NCI-H128 (cell line): ENCODE measurements around the gene ZNF385B.

Experiments
- DNase-seq: peaks from one replicate; lab custom pipeline; 2025; ENCODE audit not compliant: unreplicated experiment; lab: John Stamatoyannopoulos, UW

The ZNF385B gene

GRCh38 chr2:179422037-179422643 lies 439.3 kb downstream of the ZNF385B start:
- no peak for DNase-seq

DNA sequence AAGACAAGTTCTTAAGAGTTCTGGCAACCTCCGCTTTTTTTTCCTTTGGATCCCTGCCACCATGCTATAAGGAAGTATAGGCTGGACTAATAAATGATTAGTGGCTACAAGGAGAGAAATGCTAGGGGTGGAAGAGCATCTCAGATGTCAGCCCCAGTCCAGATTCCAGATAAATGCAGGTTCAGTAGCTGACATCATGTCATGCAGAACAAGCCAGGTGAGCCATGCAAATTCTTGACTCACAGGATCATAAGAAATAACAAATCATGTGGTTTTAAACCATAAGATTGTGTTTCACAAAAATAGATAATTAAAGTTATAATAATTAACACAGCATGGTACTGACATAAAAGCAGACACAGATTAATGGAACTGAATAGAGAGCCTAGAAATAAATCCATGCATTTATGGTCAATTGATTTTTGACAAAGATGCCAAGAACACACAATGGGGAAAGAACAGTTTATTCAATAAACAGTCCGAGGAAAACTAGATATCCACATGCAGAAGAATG lies 443.9 kb downstream of the ZNF385B start:
- no peak for DNase-seq

- no peak for DNase-seq
Measured at GRCh38 chr2:179412112-179412511, 449.3 kb downstream of the ZNF385B start.

GRCh38 chr2:179410552-179411356 lies 450.7 kb downstream of the ZNF385B start:
- DNase-seq, result no peak

DNA sequence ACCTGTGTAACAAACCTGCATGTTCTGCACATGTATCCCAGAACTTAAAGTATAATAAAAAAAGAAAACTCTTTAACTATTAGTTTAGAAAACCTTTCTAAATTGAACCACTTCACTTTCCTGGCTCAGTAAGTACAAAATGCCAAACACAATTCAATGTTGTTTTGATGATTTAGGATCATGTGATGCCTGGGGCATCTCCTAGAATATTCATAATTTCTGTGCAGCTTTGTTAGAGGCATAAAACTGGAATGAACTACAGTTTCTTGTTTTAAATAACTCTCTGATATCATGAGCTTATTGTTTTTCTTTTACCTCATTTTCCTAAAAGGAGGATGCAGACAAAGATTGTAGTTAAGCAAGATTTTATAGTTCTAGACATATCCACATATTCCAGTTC lies 457.8 kb downstream of the ZNF385B start:
- no peak for DNase-seq

DNA sequence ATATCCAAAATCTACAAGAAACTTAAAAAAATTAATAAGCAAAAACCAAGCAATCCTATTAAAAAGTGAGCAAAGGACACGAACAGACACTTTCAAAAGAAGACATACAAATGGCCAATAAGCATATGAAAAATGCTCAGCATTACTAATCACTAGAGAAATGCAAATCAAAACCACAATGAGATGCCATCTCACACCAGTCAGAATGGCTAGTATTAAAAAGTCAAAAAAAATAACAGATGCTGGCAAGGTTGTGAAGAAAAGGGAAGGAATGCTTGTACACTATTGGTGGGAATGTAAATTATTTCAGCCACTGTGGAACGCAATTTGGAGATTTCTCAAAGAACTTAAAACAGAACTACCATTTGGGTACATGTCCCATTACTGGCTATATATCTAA lies 467.9 kb downstream of the ZNF385B start:
- DNase-seq, result no peak
